Body of pancreas (tissue), 4 donors: ENCODE measurements around the gene NAT9. TPM values are rescaled to one million over a fixed set of nuclear protein-coding genes. Genes with fewer than 3 reads are reported as not detected.

Experiments used
- ATAC-seq: fragments of 150-250 bp; one replicate; pipeline ENCODE4 v1.9.1; 2016
- DNase-seq, 4 donors: peaks; one replicate each; pipeline ENCODE4 v3.0.0-alpha.2; 2019
- H3K27ac ChIP-seq, 4 donors: fragments of 200-600 bp; sonication (generic); 1 replicate in 3 of 4; 2 replicates in 1 of 4; pipeline versions ENCODE4 v1.5.1 to v1.6.1; 2016 to 2019; ENCODE audit warnings: mild to moderate bottlenecking in 1 of 4, mixed read lengths in 1 of 4, moderate library complexity in 1 of 4
- H3K27me3 ChIP-seq, 2 donors: fragments of 200-600 bp; sonication (generic); one replicate each; pipeline ENCODE4 v1.6.0; 2016; ENCODE audit warnings: mild to moderate bottlenecking in 1 of 2
- H3K36me3 ChIP-seq, 2 donors: fragments of 200-600 bp; sonication (generic); replicated peaks in 1 of 2; 2 replicates each; pipeline ENCODE4 v1.5.1; 2016; ENCODE audit warnings: low read depth in 2 of 2; ENCODE audit not compliant: insufficient read depth in 1 of 2
- H3K4me1 ChIP-seq: fragments of 200-600 bp; sonication (generic); one replicate; pipeline ENCODE4 v1.6.0; 2016
- H3K4me3 ChIP-seq, 2 donors: fragments of 200-600 bp; sonication (generic); 1 replicate in 1 of 2; 2 replicates in 1 of 2; pipeline ENCODE4 v1.5.1; 2016 to 2019
- H3K9me3 ChIP-seq, 3 donors: fragments of 200-600 bp; sonication (generic); 1 replicate in 2 of 3; 2 replicates in 1 of 3; pipeline ENCODE4 v1.5.1; 2016
- CTCF ChIP-seq, 7 experiments: fragments of 450-650 bp in 4 of 7; fragments of 200-600 bp in 3 of 7; sonication (generic) in 3 of 7; IDR thresholded peaks; one replicate each; pipeline ENCODE4 v1.5.1; 2016 to 2019; ENCODE audit warnings: antibody characterized with exemption in 7 of 7
- POLR2A ChIP-seq, 3 donors: fragments of 450-650 bp; IDR thresholded peaks; one replicate each; pipeline ENCODE4 v1.6.1; 2016; ENCODE audit warnings: antibody characterized with exemption in 3 of 3, mild to moderate bottlenecking in 2 of 3
- WGBS, 2 donors: methylation state at CpG; one replicate each; pipeline ENCODE4 v1.1.5; 2017; 5-methylcytosine and 5-hydroxymethylcytosine counted together
- intact Hi-C: fragments of 100-400 bp; cut with DNase I; formaldehyde crosslinking; loops from one replicate; pipeline ENCODE4 v1.15.1; 2023
- total RNA-seq, 2 donors: library from RNA; depleted of rRNA; stranded (reverse); fragments of >200 nt; gene quantifications; one replicate each; pipeline ENCODE4 v1.1.0, GENCODE V29; 2016

The NAT9 gene
- total RNA-seq, 2 donors from 2014 or later: 21.8 to 23.3 TPM

DNA sequence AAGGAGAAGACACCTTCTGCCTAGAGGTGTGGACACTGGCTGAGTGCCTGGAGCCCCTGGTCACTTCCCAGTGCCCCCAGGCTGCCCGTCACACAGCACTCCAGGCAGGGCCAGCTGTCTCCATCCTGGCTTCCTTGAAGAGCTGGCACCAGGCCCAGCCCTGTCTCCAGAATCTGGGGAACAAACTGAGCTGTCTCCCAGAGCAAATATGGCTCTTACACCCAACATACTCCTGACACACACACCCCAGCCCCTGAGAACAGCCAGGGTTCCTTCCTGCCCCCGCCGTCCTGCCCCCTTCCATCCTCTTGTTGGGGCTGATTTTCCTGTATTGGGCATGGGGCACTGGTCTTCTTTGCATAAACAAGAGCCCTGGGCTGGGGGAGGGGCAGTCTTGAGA, 18.6 kb downstream of the NAT9 start:
- peak in 2 of 4 donors; percentile 72 to 74 for DNase-seq
- no peak for TF ChIP-seq POLR2A (IDR thresholded peaks at IDR 0.05)
- TF ChIP-seq CTCF (IDR thresholded peaks at IDR 0.05): no peak
- WGBS, 2 donors: 54 to 100% methylated on average over 2 to 3 of the region's 3 CpGs
- intact Hi-C loops: no loop called here
- Histone ChIP-seq H3K36me3 (no peaks in the 10 kb centered on the region), H3K9me3 (no peaks in the 10 kb centered on the region), H3K27me3 (no peaks in the 10 kb centered on the region), H3K27ac (peak overlapping the region; percentile 36 to 86 (median 82)), H3K4me1 (peaks cover 96% of the 10 kb centered on the region), H3K4me3 (no peak overlapping the region)
- no peak for ATAC-seq

- no peak for TF ChIP-seq CTCF (IDR thresholded peaks at IDR 0.05)
- TF ChIP-seq POLR2A (IDR thresholded peaks at IDR 0.05): no peak
- intact Hi-C loops: no loop called here
- H3K4me1 ChIP-seq: peaks cover 97% of the 10 kb centered on the region
- H3K27me3 ChIP-seq: no peaks in the 10 kb centered on the region
- no peaks in the 10 kb centered on the region for H3K36me3 ChIP-seq
- ATAC-seq (no peak), DNase-seq (no peak)
- H3K27ac ChIP-seq: peak overlapping the region in 3 of 4 donors; percentile 80 to 86 (median 83)
- WGBS, 2 donors: 32 to 40% methylated on average over 1 to 3 of the region's 3 CpGs
- no peaks in the 10 kb centered on the region for H3K9me3 ChIP-seq
- no peak overlapping the region for H3K4me3 ChIP-seq
Observed at GRCh38 chr17:74756891-74757290, 19.3 kb downstream of the NAT9 start.

- Histone ChIP-seq H3K4me1 (peaks cover 96% of the 10 kb centered on the region), H3K9me3 (no peaks in the 10 kb centered on the region), H3K4me3 (no peak overlapping the region), H3K27ac (peak overlapping the region in 1 of 4 donors; percentile 14), H3K36me3 (no peaks in the 10 kb centered on the region), H3K27me3 (no peaks in the 10 kb centered on the region)
- DNase-seq (no peak), ATAC-seq (no peak)
- 81 to 83% methylated on average over 7 to 8 of the region's 8 CpGs for WGBS, 2 donors
- TF ChIP-seq CTCF (IDR thresholded peaks at IDR 0.05): no peak
- no peak for TF ChIP-seq POLR2A (IDR thresholded peaks at IDR 0.05)
- intact Hi-C loops: no loop called here
Observed at GRCh38 chr17:74755533-74755932, 20.6 kb downstream of the NAT9 start.

DNA sequence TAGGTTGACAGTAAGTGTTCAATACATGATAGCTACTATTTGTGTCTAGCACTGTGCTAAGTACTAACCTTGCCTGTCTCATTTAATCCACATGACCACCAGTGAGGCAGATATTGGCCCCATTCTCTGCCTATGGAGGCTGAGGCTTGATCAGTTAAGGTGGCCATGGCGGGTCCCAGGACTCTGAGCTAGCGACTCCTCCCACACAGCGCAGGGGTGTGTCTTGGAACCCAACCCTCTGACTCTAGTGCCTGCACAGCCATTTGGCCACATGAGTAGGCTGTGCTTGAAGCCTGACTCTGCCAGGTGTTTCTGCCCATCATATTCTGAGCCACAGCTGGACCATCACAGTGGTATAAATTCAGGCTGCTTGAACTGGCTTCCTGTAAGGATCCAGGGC, 21.3 kb downstream of the NAT9 start:
- ATAC-seq (no peak), DNase-seq (no peak)
- no peaks in the 10 kb centered on the region for H3K36me3 ChIP-seq
- 77 to 97% methylated on average over 3 of the region's 3 CpGs for WGBS, 2 donors
- no peaks in the 10 kb centered on the region for H3K9me3 ChIP-seq
- H3K4me1 ChIP-seq: peaks cover 95% of the 10 kb centered on the region
- intact Hi-C loops: no loop called here
- no peaks in the 10 kb centered on the region for H3K27me3 ChIP-seq
- TF ChIP-seq CTCF (IDR thresholded peaks at IDR 0.05) (no peak), POLR2A (IDR thresholded peaks at IDR 0.05) (no peak)
- H3K27ac ChIP-seq: peak overlapping the region in 1 of 4 donors; percentile 4
- no peak overlapping the region for H3K4me3 ChIP-seq

DNA sequence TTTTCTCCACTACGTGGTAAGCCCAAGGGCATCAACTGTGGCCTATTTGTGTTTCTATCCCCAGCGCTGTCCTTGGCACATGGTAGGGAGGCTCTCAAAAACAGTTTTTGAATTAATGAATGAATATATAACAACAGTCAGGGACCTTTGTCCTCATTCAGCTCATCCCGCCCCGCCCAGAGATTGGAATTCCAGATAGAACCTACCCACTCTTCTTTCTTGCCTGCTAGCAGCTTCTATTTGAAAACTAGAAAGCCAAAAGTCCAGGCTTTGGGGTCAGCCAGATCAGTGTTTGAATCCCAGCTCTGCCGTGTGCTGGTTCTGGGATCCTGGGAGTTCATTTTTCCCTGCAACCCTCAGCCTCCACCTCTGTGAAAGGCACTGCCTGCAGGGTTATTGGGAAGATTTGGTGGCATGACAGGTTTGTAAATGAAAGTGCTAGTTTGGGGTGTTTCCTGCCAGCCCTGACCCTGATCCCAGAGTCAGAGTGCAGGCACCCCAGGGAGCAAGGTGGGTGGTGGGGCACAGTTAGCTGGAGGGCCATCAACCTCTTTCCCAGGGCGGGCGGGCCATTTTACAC, 23.2 kb downstream of the NAT9 start:
- H3K4me1 ChIP-seq: peaks cover 76% of the 10 kb centered on the region

More for the DNA sequence above, 23.2 kb downstream of the NAT9 start:
- TF ChIP-seq CTCF (IDR thresholded peaks at IDR 0.05) (no peak), POLR2A (IDR thresholded peaks at IDR 0.05) (no peak)
- Histone ChIP-seq H3K27me3 (no peaks in the 10 kb centered on the region), H3K36me3 (no peaks in the 10 kb centered on the region), H3K4me3 (no peak overlapping the region), H3K27ac (peak overlapping the region in 3 of 4 donors; percentile 95 to 96 (median 96)), H3K9me3 (no peaks in the 10 kb centered on the region)
- no peak for ATAC-seq
- DNase-seq: no peak
- intact Hi-C loops: no loop called here
- 71 to 73% methylated on average over 7 of the region's 7 CpGs for WGBS, 2 donors
